SHP77 (cell line): ENCODE data around the gene PPP2R2C.

ENCODE experiments used
- DNase-seq, 2 experiments: peaks; one replicate each; lab custom pipeline; 2025; lab: John Stamatoyannopoulos, UW

PPP2R2C gene

GRCh38 chr4:6494431-6495295, 22.2 kb upstream of the PPP2R2C start:
- no peak for DNase-seq

GRCh38 chr4:6493658-6494304, 21.4 kb upstream of the PPP2R2C start:
- DNase-seq, result no peak

- no peak for DNase-seq
Observed at GRCh38 chr4:6492861-6493657, 20.6 kb upstream of the PPP2R2C start.

- DNase-seq, result no peak
Observed at GRCh38 chr4:6492027-6492590, 19.7 kb upstream of the PPP2R2C start.

GRCh38 chr4:6491235-6491634, 18.8 kb upstream of the PPP2R2C start:
- DNase-seq, result no peak

- DNase-seq, result no peak
Observed at GRCh38 chr4:6489927-6490326, 17.5 kb upstream of the PPP2R2C start.

GRCh38 chr4:6487466-6487865, 15.1 kb upstream of the PPP2R2C start:
- no peak for DNase-seq

- DNase-seq, result no peak
Observed at GRCh38 chr4:6480534-6481088, 8.2 kb upstream of the PPP2R2C start.

- no peak for DNase-seq
Observed at GRCh38 chr4:6478546-6479220, 6.3 kb upstream of the PPP2R2C start.

- DNase-seq, result no peak
Observed at GRCh38 chr4:6476893-6477292, 4.5 kb upstream of the PPP2R2C start.

GRCh38 chr4:6475492-6476020, 3.1 kb upstream of the PPP2R2C start:
- no peak for DNase-seq

GRCh38 chr4:6474705-6475457, 2.5 kb upstream of the PPP2R2C start:
- no peak for DNase-seq

GRCh38 chr4:6474053-6474568, 1.7 kb upstream of the PPP2R2C start:
- no peak for DNase-seq

GRCh38 chr4:6473264-6474052, 1.0 kb upstream of the PPP2R2C start:
- DNase-seq, result no peak

GRCh38 chr4:6472008-6472386, 417 bp downstream of the PPP2R2C start:
- no peak for DNase-seq

- no peak for DNase-seq
Observed at GRCh38 chr4:6471307-6472007, 957 bp downstream of the PPP2R2C start.

GRCh38 chr4:6470502-6471306, 1.7 kb downstream of the PPP2R2C start:
- no peak for DNase-seq
